CD4-positive, alpha-beta T cell (primary cell): ENCODE measurements around the gene TNC. TPM values are rescaled to one million over a fixed set of nuclear protein-coding genes. Genes with fewer than 3 reads are reported as not detected.

ENCODE experiments used
- ATAC-seq: fragments of 200-7000 bp; cut with Tn5 transposase; one replicate; pipeline ENCODE4 v1.10.0; 2022; ENCODE audit warnings: mild to moderate bottlenecking; ENCODE audit not compliant: poor library complexity
- CTCF ChIA-PET: fragments of 350-600 bp; sonication (Branson Sonifier 250); formaldehyde crosslinking; loops from one replicate; lab custom pipeline; 2021; ENCODE audit warnings: antibody characterized with exemption, inconsistent platforms; lab: Charles Lee
- POLR2A ChIA-PET: fragments of 350-600 bp; sonication (Branson Sonifier 250); formaldehyde crosslinking; loops from one replicate; lab custom pipeline; 2021; ENCODE audit warnings: antibody characterized with exemption, inconsistent platforms; lab: Charles Lee
- DNase-seq, 14 experiments: peaks; one replicate each; pipeline ENCODE4 v3.0.0-alpha.2; 2013 to 2020; ENCODE audit warnings: mixed read lengths in 2 of 14
- H3K27ac ChIP-seq, 2 donors: one replicate each; pipeline versions ENCODE4 v1.5.1 to v1.7.0; 2013; ENCODE audit warnings: low read length in 2 of 2, low read depth in 1 of 2, mild to moderate bottlenecking in 1 of 2
- H3K27me3 ChIP-seq, 2 experiments: 1 replicate in 1 of 2; 2 replicates in 1 of 2; pipeline versions ENCODE4 v1.6.1 to v1.7.0; 2013; ENCODE audit warnings: low read length in 2 of 2, control low read depth in 1 of 2, mild to moderate bottlenecking in 1 of 2, moderate library complexity in 1 of 2; ENCODE audit not compliant: insufficient read depth in 2 of 2, control insufficient read depth in 1 of 2
- H3K36me3 ChIP-seq: one replicate; pipeline ENCODE4 v1.6.1; 2013; ENCODE audit warnings: low read length, control low read depth; ENCODE audit not compliant: insufficient read depth
- H3K4me1 ChIP-seq: one replicate; pipeline ENCODE4 v1.6.1; 2013; ENCODE audit warnings: low read length, control low read depth; ENCODE audit not compliant: insufficient read depth
- H3K4me3 ChIP-seq: one replicate; pipeline ENCODE4 v1.5.1; 2013; ENCODE audit warnings: mild to moderate bottlenecking, low read length, moderate library complexity
- H3K9me3 ChIP-seq, 2 experiments: 1 replicate in 1 of 2; 2 replicates in 1 of 2; pipeline versions ENCODE4 v1.6.1 to v1.7.0; 2013; ENCODE audit warnings: low read length in 2 of 2, mild to moderate bottlenecking in 2 of 2, control low read depth in 1 of 2, moderate library complexity in 1 of 2; ENCODE audit not compliant: control insufficient read depth in 1 of 2, insufficient read depth in 1 of 2
- H3K27ac Mint-ChIP-seq: one replicate; pipeline ENCODE4 v1.8.0; 2020; ENCODE audit warnings: mixed read lengths
- H3K27me3 Mint-ChIP-seq: one replicate; pipeline ENCODE4 v1.8.0; 2021; ENCODE audit warnings: mixed read lengths
- H3K36me3 Mint-ChIP-seq: one replicate; pipeline ENCODE4 v1.8.0; 2021; ENCODE audit warnings: low read depth, mixed read lengths
- H3K4me1 Mint-ChIP-seq: one replicate; pipeline ENCODE4 v1.8.0; 2021; ENCODE audit warnings: low read depth, mixed read lengths
- H3K4me3 Mint-ChIP-seq: one replicate; pipeline ENCODE4 v1.8.0; 2020; ENCODE audit warnings: mild to moderate bottlenecking, mixed read lengths
- H3K9me3 Mint-ChIP-seq: one replicate; pipeline ENCODE4 v1.8.0; 2020; ENCODE audit warnings: mixed read lengths
- intact Hi-C, 2 experiments: fragments of 100-400 bp; cut with DNase I in 1 of 2; cut with micrococcal nuclease in 1 of 2; formaldehyde crosslinking; loops; one replicate each; pipeline versions ENCODE4 v1.15.1 to v1.9.0; 2023 to 2025; cut with DNase I, micrococcal nuclease
- total RNA-seq, 174 experiments: library from RNA in 2 of 174; stranded (reverse) in 2 of 174; gene quantifications; one replicate each; pipeline ENCODE4 v1.2.3 and lab custom pipeline; 2021 to 2026
- TF ChIP-seq, protein P1 (sequence below): fragments of 200-600 bp; IDR thresholded peaks from one replicate; pipeline ENCODE4 v1.8.0; 2022; ENCODE audit warnings: antibody characterized with exemption, mild to moderate bottlenecking

TNC gene
- total RNA-seq, 2 experiments from 2014 or later = 0.03 to 0.05 TPM

DNA sequence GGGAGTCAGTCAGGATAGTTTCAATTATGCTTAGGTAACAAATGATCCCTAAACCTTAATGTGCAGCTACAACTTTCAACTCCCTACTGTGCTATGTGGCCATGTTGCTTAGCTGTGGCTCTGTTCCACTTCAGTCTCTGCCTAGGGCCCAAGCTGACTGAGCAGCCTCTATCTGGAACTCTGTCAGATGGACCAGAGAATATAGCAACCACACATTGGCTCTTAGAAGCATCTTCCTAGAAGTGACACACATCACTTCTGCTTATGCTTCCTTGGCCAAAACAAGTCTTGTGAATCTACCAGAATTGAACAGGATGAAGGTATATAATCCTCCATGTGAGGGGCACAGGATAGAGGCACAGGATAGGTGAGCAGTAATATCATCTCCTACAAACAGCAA lies 36.7 kb upstream of the TNC start:
- Histone ChIP-seq H3K4me3 (no peak overlapping the region), H3K27ac (no peak overlapping the region), H3K4me1 (no peaks in the 10 kb centered on the region), H3K36me3 (no peaks in the 10 kb centered on the region), H3K27me3 (peaks cover 0 to 4% of the 10 kb centered on the region in 2 experiments), H3K9me3 (no peaks in the 10 kb centered on the region)
- intact Hi-C loops = no loop called here
- CTCF ChIA-PET = no interaction called here
- Mint-ChIP-seq H3K9me3 (no peaks in the 10 kb centered on the region), H3K27me3 (peaks cover 42% of the 10 kb centered on the region), H3K4me3 (no peak overlapping the region), H3K27ac (no peak overlapping the region), H3K4me1 (no peaks in the 10 kb centered on the region), H3K36me3 (no peaks in the 10 kb centered on the region)
- TF ChIP-seq, protein P1, sequence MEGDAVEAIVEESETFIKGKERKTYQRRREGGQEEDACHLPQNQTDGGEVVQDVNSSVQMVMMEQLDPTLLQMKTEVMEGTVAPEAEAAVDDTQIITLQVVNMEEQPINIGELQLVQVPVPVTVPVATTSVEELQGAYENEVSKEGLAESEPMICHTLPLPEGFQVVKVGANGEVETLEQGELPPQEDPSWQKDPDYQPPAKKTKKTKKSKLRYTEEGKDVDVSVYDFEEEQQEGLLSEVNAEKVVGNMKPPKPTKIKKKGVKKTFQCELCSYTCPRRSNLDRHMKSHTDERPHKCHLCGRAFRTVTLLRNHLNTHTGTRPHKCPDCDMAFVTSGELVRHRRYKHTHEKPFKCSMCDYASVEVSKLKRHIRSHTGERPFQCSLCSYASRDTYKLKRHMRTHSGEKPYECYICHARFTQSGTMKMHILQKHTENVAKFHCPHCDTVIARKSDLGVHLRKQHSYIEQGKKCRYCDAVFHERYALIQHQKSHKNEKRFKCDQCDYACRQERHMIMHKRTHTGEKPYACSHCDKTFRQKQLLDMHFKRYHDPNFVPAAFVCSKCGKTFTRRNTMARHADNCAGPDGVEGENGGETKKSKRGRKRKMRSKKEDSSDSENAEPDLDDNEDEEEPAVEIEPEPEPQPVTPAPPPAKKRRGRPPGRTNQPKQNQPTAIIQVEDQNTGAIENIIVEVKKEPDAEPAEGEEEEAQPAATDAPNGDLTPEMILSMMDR = no peak
- ATAC-seq (no peak), DNase-seq (no peak)
- POLR2A ChIA-PET = no interaction called here

- POLR2A ChIA-PET = no interaction called here
- H3K4me1 Mint-ChIP-seq = no peaks in the 10 kb centered on the region
- TF ChIP-seq, protein P1 = no peak
- peaks cover 42% of the 10 kb centered on the region for H3K27me3 Mint-ChIP-seq
- H3K9me3 Mint-ChIP-seq = no peaks in the 10 kb centered on the region
- no peaks in the 10 kb centered on the region for H3K36me3 ChIP-seq
- no peak for DNase-seq
- no peaks in the 10 kb centered on the region for H3K36me3 Mint-ChIP-seq
- no peak overlapping the region for H3K4me3 ChIP-seq
- no peaks in the 10 kb centered on the region for H3K9me3 ChIP-seq
- no peak overlapping the region for H3K4me3 Mint-ChIP-seq
- CTCF ChIA-PET = no interaction called here
- intact Hi-C loops = no loop called here
- H3K27me3 ChIP-seq = peaks cover 0 to 4% of the 10 kb centered on the region in 2 experiments
- no peak overlapping the region for H3K27ac ChIP-seq
- no peak overlapping the region for H3K27ac Mint-ChIP-seq
- no peaks in the 10 kb centered on the region for H3K4me1 ChIP-seq
- ATAC-seq = no peak
Measured at GRCh38 chr9:115152281-115152820, 34.4 kb upstream of the TNC start.

GRCh38 chr9:115148721-115149120 lies 30.8 kb upstream of the TNC start:
- Histone ChIP-seq H3K9me3 (no peaks in the 10 kb centered on the region), H3K27me3 (peaks cover 0 to 5% of the 10 kb centered on the region in 2 experiments), H3K4me1 (no peaks in the 10 kb centered on the region), H3K4me3 (no peak overlapping the region), H3K27ac (no peak overlapping the region), H3K36me3 (no peaks in the 10 kb centered on the region)
- Mint-ChIP-seq H3K9me3 (no peaks in the 10 kb centered on the region), H3K36me3 (no peaks in the 10 kb centered on the region), H3K27ac (no peak overlapping the region), H3K4me3 (no peak overlapping the region), H3K4me1 (no peaks in the 10 kb centered on the region), H3K27me3 (peaks cover 32% of the 10 kb centered on the region)
- ATAC-seq (no peak), DNase-seq (no peak)
- ChIA-PET POLR2A (no interaction called here), CTCF (no interaction called here)
- intact Hi-C loops = no loop called here
- TF ChIP-seq, protein P1 = no peak
